Measurements from ENCODE around the gene PTGR3. TPM values are rescaled to one million over a fixed set of nuclear protein-coding genes. Genes with fewer than 3 reads are reported as not detected.

PTGR3 gene
- total and polyA plus RNA-seq, 2 of the 8 experiments (the other 6 are each of a cell fraction or from before 2014, with no cell fraction given): 2.0 to 3.6 TPM

DNA sequence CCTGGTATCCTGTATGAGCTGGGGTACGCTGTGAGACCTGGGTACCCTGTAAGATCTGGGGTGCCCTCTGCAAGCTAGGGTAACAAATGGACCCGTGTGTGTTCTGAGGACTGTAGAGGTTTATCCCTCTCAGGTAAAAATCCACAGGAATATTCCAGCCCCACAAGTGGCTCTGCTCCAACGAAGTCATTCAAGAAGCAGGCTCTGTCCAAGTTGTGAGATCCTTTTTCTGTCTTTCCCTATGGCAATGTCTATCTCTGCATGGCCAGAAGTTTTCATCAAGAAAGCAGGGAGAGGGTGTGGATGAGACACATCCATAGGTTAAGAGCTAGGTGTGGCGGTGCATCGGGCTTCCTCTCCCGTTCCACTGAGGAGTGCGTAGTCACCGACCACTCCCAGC lies 43.0 kb downstream of the PTGR3 start:
- Histone ChIP-seq H3K36me3 (ENCODE audit: control insufficient read depth in 2 of 4, insufficient read depth in 4 of 4, low read length in 3 of 4) (no peaks in the 10 kb centered on the region), H2AK5ac (ENCODE audit: low read depth, low read length) (0 out of 2 replicates have a peak overlapping the region, but pooled peaks have one; percentile 8), H4K91ac (replicated peaks; ENCODE audit: insufficient read length, low read length) (no peak overlapping the region), H2BK120ac (replicated peaks; ENCODE audit: low read depth, low read length) (no peak overlapping the region), H2AFZ (ENCODE audit: low read length) (no peak overlapping the region), H3K4me1 (replicated peaks in 1 of 4; ENCODE audit: control insufficient read depth in 3 of 4, insufficient read depth in 4 of 4, low read length in 3 of 4) (peaks cover 0 to 2% (median 0%) of the 10 kb centered on the region in 4 experiments; a peak in 1 of 7 replicates), H3K27ac (ENCODE audit: low read depth, low read length) (no peak overlapping the region), H3K4me2 (ENCODE audit: insufficient read depth in 1 of 2, low read depth in 2 of 2, low read length in 2 of 2) (no peak overlapping the region), H4K5ac (ENCODE audit: insufficient read length, low read depth, low read length) (no peak overlapping the region), H2BK15ac (ENCODE audit: low read length) (no peak overlapping the region; the same call in 1 of the 2 replicates), H3K56ac (replicated peaks; ENCODE audit: insufficient read length, low read depth, low read length) (no peak overlapping the region), H2BK12ac (ENCODE audit: low read depth, low read length) (no peak overlapping the region), H4K20me1 (replicated peaks in 1 of 2; ENCODE audit: control insufficient read depth in 1 of 2, insufficient read depth in 2 of 2, low read length in 2 of 2) (no peaks in the 10 kb centered on the region), H2BK5ac (ENCODE audit: low read depth, low read length) (no peak overlapping the region), H3K14ac (ENCODE audit: insufficient read length) (no peak overlapping the region), H3K79me1 (ENCODE audit: low read depth, low read length) (no peaks in the 10 kb centered on the region), H3K9ac (replicated peaks in 1 of 4; ENCODE audit: extremely low read depth in 1 of 4, low read depth in 3 of 4, low read length in 3 of 4) (no peak overlapping the region), H3K18ac (ENCODE audit: extremely low read depth, low read length) (no peak overlapping the region), H3K79me2 (ENCODE audit: control insufficient read depth in 1 of 2, insufficient read depth in 2 of 2, low read length in 2 of 2) (no peaks in the 10 kb centered on the region), H3K4me3 (ENCODE audit: extremely low read depth in 1 of 4, insufficient read depth in 2 of 4, low read depth in 3 of 4, low read length in 4 of 4) (no peak overlapping the region), H3K4ac (replicated peaks; ENCODE audit: insufficient read length, low read depth, low read length) (no peak overlapping the region), H3K23ac (ENCODE audit: insufficient read length) (no peak overlapping the region), H2BK20ac (ENCODE audit: low read length) (no peak overlapping the region), H3K23me2 (ENCODE audit: low read depth, low read length) (no peaks in the 10 kb centered on the region), H3K27me3 (replicated peaks in 1 of 4; ENCODE audit: control insufficient read depth in 3 of 4, extremely low read depth in 1 of 4, insufficient read depth in 3 of 4, low read length in 3 of 4) (no peaks in the 10 kb centered on the region), H3K9me3 (ENCODE audit: insufficient read depth in 2 of 2, low read depth in 1 of 2, low read length in 1 of 2) (no peaks in the 10 kb centered on the region), H4K8ac (ENCODE audit: extremely low read depth, insufficient read depth, low read length) (no peak overlapping the region)
- DNase-seq (ENCODE audit: low read depth in 1 of 2, low spot score in 2 of 2) (no peak), FAIRE-seq (no peak)
- WGBS, 2 experiments (ENCODE audit: extremely low coverage in 1 of 2, insufficient coverage in 1 of 2, insufficient read length in 1 of 2, insufficient replicate concordance in 2 of 2, low coverage in 1 of 2, low lambda C conversion rate in 2 of 2, missing lambda C conversion rate in 1 of 2): 93% methylated on average over 8 of the region's 8 CpGs; no CpG with 5 or more reads in 1 of the 2 experiments
- ChIA-PET CTCF (ENCODE audit: partially characterized antibody) (interaction anchor here (1.4 kb wide), 2 partner anchors 35 to 78 kb away, joined by 5 read pairs; no protein-coding TSS in a partner anchor), POLR2A (ENCODE audit: partially characterized antibody) (no interaction called here)
- no peak for TF ChIP-seq FOSL1 (IDR thresholded peaks at IDR 0.05; ENCODE audit: insufficient read depth, low read depth, low read length)
- no peak for TF ChIP-seq POLR2A (IDR thresholded peaks at IDR 0.05; ENCODE audit: control extremely low read depth in 1 of 2, low read depth in 2 of 2, low read length in 2 of 2)
- TF ChIP-seq POU5F1 (IDR thresholded peaks at IDR 0.05; ENCODE audit: low read depth, low read length): no peak
- no peak for TF ChIP-seq GABPA (IDR thresholded peaks at IDR 0.05; ENCODE audit: borderline replicate concordance, insufficient read depth, low read length)
- no peak for TF ChIP-seq TAF7 (optimal IDR thresholded peaks at IDR 0.05; ENCODE audit: borderline replicate concordance, low read depth, low read length)
- TF ChIP-seq CTBP2 (IDR thresholded peaks at IDR 0.05; ENCODE audit: borderline replicate concordance, insufficient read depth, insufficient read length, low read length): no peak
- TF ChIP-seq CHD1 (IDR thresholded peaks at IDR 0.05; ENCODE audit: low read depth, low read length): no peak
- TF ChIP-seq, protein P1, sequence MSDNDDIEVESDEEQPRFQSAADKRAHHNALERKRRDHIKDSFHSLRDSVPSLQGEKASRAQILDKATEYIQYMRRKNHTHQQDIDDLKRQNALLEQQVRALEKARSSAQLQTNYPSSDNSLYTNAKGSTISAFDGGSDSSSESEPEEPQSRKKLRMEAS (IDR thresholded peaks at IDR 0.05): no peak
- TF ChIP-seq RFX5 (IDR thresholded peaks at IDR 0.05; ENCODE audit: borderline replicate concordance, low read depth, low read length): no peak

All from H1 (cell line).